ENCODE results near the gene RADIL.

DNA sequence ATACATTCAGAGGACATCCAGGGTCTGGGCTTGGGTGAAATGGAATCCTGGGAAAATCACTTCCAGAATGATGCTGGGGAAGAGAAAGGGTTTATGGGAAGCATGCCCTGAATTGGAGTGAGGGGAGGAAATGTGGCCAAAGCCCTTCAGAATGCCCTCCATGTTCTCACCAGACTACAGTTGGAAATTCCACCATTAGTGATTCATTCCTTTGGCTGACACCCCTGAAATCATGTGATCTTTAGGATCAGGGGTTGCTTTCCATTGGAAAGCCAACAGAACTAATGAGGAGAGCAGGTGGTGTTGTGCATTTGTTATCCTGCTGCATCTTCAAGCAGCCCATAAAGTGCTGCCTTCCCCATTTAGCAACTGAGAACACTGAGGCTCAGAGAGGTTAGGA, 20.8 kb upstream of the RADIL start:
- TF ChIP-seq, protein P1, sequence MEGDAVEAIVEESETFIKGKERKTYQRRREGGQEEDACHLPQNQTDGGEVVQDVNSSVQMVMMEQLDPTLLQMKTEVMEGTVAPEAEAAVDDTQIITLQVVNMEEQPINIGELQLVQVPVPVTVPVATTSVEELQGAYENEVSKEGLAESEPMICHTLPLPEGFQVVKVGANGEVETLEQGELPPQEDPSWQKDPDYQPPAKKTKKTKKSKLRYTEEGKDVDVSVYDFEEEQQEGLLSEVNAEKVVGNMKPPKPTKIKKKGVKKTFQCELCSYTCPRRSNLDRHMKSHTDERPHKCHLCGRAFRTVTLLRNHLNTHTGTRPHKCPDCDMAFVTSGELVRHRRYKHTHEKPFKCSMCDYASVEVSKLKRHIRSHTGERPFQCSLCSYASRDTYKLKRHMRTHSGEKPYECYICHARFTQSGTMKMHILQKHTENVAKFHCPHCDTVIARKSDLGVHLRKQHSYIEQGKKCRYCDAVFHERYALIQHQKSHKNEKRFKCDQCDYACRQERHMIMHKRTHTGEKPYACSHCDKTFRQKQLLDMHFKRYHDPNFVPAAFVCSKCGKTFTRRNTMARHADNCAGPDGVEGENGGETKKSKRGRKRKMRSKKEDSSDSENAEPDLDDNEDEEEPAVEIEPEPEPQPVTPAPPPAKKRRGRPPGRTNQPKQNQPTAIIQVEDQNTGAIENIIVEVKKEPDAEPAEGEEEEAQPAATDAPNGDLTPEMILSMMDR (IDR thresholded peaks at IDR 0.05), result no peak
- TF ChIP-seq EP300 (IDR thresholded peaks at IDR 0.05), result no peak
